GM10248 (cell line): ENCODE measurements around the gene LMO1.

ENCODE experiments used
- CTCF ChIA-PET: fragments of 300-600 bp; sonication (Branson Sonifier 250); formaldehyde crosslinking; extraction: SDS; loops from one replicate; lab custom pipeline; 2021; ENCODE audit warnings: antibody characterized with exemption; lab: Yijun Ruan, JAX
- POLR2A ChIA-PET: fragments of 350-650 bp; sonication (Branson Sonifier 250); formaldehyde crosslinking; extraction: SDS; loops from one replicate; lab custom pipeline; 2020; ENCODE audit warnings: antibody characterized with exemption; lab: Yijun Ruan, JAX
- DNase-seq: peaks from one replicate; pipeline ENCODE4 v3.0.0; 2012; ENCODE audit errors: extremely low spot score
- CTCF ChIP-seq: IDR thresholded peaks from 2 replicates; pipeline ENCODE4 v1.5.1; 2012; ENCODE audit warnings: mild to moderate bottlenecking, low read depth; ENCODE audit errors: extremely low read depth, missing control alignments, control extremely low read depth

LMO1 gene

GRCh38 chr11:8242499-8243280 is 21.0 kb downstream of the LMO1 start:
- CTCF ChIA-PET, result interaction anchor here (0.9 to 4.2 kb wide), 5 partner anchors 13 to 324 kb away, joined by 3 to 19 read pairs (median 3); partner anchors contain the start of gene LMO1
- POLR2A ChIA-PET, result no interaction called here
- no peak for TF ChIP-seq CTCF
- no peak for DNase-seq

- no peak for DNase-seq
- ChIA-PET CTCF (interaction anchor here (0.9 to 4.2 kb wide), 4 partner anchors 13 to 143 kb away, joined by 3 to 19 read pairs (median 3); partner anchors contain the start of gene LMO1), POLR2A (no interaction called here)
- no peak for TF ChIP-seq CTCF
Measured at GRCh38 chr11:8242118-8242475, 21.6 kb downstream of the LMO1 start.

- ChIA-PET CTCF (interaction anchor here (0.9 to 4.2 kb wide), 5 partner anchors 12 to 142 kb away, joined by 3 to 19 read pairs (median 3); partner anchors contain the start of gene LMO1), POLR2A (no interaction called here)
- no peak for TF ChIP-seq CTCF
Measured at GRCh38 chr11:8241373-8242117, 22.1 kb downstream of the LMO1 start.

GRCh38 chr11:8239536-8240228 is 24.0 kb downstream of the LMO1 start:
- CTCF ChIA-PET, result interaction anchor here (1.4 to 4.2 kb wide), 2 partner anchors 24 to 327 kb away, joined by 3 to 19 read pairs; partner anchors contain the start of gene LMO1
- POLR2A ChIA-PET, result no interaction called here
- DNase-seq, result no peak
- TF ChIP-seq CTCF, result no peak

More at GRCh38 chr11:8241373-8242117, 22.1 kb downstream of the LMO1 start:
- no peak for DNase-seq

GRCh38 chr11:8239040-8239439 is 24.6 kb downstream of the LMO1 start:
- POLR2A ChIA-PET, result no interaction called here
- no peak for TF ChIP-seq CTCF
- CTCF ChIA-PET, result interaction anchor here (1.4 to 1.7 kb wide), 2 partner anchors 48 to 328 kb away, joined by 3 to 4 read pairs; no protein-coding TSS in a partner anchor

GRCh38 chr11:8237453-8237852 is 26.2 kb downstream of the LMO1 start:
- CTCF ChIA-PET, result interaction anchor here (1.0 to 2.8 kb wide), 8 partner anchors 8 to 330 kb away, joined by 3 to 9 read pairs (median 4); partner anchors contain the start of gene LMO1
- no peak for DNase-seq
- no peak for TF ChIP-seq CTCF
- POLR2A ChIA-PET, result no interaction called here

More at GRCh38 chr11:8239040-8239439, 24.6 kb downstream of the LMO1 start:
- DNase-seq, result no peak
